ENCODE data around the gene EIF2B5.

DNA sequence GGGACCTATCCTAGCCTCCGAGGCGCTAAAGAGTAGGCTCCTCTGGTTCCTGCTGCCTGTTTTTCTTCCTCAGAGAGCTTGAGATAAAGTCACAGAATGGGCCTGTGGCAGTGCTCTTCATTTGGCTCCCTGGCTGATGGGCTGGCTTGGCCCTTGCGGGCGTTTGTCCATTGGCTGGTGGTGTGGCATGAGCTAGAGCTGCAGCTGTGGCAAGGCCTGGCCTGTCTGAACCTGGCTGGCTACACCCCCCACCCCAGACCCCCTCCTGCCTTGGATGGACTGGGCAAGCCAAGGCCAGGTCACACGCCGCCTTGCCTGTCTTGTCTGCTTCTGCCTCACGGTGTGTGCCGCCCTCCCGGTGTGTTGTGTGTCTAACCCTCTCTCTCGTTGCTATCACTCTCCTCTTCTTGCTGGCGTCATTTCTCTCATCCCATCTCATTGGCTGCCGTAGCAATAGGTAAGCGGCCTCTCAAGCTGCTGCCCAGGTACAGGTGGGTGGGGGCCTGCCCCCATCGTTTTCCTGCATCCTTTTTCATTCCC is 42.7 kb downstream of the EIF2B5 start:
- TF ChIP-seq POLR2AphosphoS5 (IDR thresholded peaks at IDR 0.05; ENCODE audit: low read depth, low read length) (no peak), TAF1 (IDR thresholded peaks at IDR 0.05; ENCODE audit: borderline replicate concordance, insufficient read depth, low read length) (no peak), SIN3A (IDR thresholded peaks at IDR 0.05; ENCODE audit: borderline replicate concordance, insufficient read depth, low read length) (no peak), FOXP2 (optimal IDR thresholded peaks at IDR 0.05; ENCODE audit: borderline replicate concordance, extremely low read depth, extremely low read length, insufficient read depth) (no peak)
- TF ChIP-seq, protein P1, sequence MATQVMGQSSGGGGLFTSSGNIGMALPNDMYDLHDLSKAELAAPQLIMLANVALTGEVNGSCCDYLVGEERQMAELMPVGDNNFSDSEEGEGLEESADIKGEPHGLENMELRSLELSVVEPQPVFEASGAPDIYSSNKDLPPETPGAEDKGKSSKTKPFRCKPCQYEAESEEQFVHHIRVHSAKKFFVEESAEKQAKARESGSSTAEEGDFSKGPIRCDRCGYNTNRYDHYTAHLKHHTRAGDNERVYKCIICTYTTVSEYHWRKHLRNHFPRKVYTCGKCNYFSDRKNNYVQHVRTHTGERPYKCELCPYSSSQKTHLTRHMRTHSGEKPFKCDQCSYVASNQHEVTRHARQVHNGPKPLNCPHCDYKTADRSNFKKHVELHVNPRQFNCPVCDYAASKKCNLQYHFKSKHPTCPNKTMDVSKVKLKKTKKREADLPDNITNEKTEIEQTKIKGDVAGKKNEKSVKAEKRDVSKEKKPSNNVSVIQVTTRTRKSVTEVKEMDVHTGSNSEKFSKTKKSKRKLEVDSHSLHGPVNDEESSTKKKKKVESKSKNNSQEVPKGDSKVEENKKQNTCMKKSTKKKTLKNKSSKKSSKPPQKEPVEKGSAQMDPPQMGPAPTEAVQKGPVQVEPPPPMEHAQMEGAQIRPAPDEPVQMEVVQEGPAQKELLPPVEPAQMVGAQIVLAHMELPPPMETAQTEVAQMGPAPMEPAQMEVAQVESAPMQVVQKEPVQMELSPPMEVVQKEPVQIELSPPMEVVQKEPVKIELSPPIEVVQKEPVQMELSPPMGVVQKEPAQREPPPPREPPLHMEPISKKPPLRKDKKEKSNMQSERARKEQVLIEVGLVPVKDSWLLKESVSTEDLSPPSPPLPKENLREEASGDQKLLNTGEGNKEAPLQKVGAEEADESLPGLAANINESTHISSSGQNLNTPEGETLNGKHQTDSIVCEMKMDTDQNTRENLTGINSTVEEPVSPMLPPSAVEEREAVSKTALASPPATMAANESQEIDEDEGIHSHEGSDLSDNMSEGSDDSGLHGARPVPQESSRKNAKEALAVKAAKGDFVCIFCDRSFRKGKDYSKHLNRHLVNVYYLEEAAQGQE (IDR thresholded peaks at IDR 0.05; ENCODE audit: insufficient read depth in 1 of 2, low read depth in 2 of 2, low read length in 2 of 2): no peak

Data from PFSK-1 (cell line).